SH-SY5Y (cell line): Measurements from ENCODE around the gene FASTKD1.

Experiments used
- GATA2 ChIP-seq: IDR thresholded peaks from 2 replicates; pipeline ENCODE4 v1.6.1; 2011; ENCODE audit warnings: mild to moderate bottlenecking, low read depth, low read length
- GATA3 ChIP-seq: IDR thresholded peaks from 2 replicates; pipeline ENCODE4 v1.6.1; 2011; ENCODE audit warnings: low read depth, mild to moderate bottlenecking, low read length, moderate library complexity

Gene FASTKD1

GRCh38 chr2:169573974-169574299, 272 bp upstream of the FASTKD1 start:
- TF ChIP-seq GATA3 = no peak
- no peak for TF ChIP-seq GATA2

GRCh38 chr2:169572821-169573159, 875 bp downstream of the FASTKD1 start:
- TF ChIP-seq GATA2 (no peak), GATA3 (no peak)

- TF ChIP-seq GATA3 (no peak), GATA2 (no peak)
These were observed 1.5 kb downstream of the FASTKD1 start for GRCh38 chr2:169572189-169572588.

DNA sequence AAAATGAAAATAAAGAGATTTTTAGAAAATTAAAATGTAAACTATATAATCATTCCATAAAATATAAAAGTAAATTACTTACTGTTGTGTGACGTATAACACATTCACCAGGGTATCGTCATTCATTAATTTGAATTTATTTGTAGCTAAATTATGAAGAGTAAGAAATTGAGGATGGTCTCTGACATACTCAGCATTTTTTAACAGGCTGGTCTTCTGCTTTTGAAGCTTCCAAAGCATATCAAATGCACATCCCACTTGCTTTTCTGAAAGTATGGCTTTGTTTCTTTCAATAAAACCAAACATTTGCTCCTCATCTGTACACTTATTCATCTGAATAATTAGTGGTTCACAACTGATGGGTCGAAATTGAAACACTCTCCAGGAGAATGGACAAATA, 2.1 kb downstream of the FASTKD1 start:
- TF ChIP-seq GATA3 (no peak), GATA2 (no peak)

GRCh38 chr2:169569948-169570347, 3.7 kb downstream of the FASTKD1 start:
- no peak for TF ChIP-seq GATA2
- no peak for TF ChIP-seq GATA3

- no peak for TF ChIP-seq GATA2
- no peak for TF ChIP-seq GATA3
These were observed 8.0 kb downstream of the FASTKD1 start for GRCh38 chr2:169565686-169566085.

DNA sequence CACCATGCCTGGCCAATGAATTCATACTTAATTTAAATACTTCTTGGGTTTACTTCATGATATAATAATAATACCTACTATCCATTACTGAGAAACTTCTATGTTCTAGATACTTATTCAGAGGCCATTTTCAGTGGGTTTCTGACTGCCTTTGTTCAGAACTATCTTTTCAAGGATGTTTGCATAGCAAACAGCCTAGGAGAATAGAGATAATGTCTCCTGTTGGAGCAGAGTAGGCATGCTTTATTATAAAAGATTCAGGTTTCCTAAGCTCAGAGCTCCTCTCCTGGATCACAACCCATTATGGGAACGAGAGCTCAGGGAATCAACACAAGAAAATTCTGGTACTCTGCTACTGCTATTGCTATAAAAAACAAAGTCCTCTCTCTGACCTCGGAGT, 11.1 kb downstream of the FASTKD1 start:
- TF ChIP-seq GATA3 (no peak), GATA2 (no peak)

GRCh38 chr2:169561364-169561763, 12.3 kb downstream of the FASTKD1 start:
- TF ChIP-seq GATA3 = no peak
- TF ChIP-seq GATA2 = no peak

GRCh38 chr2:169546756-169547155, 26.9 kb downstream of the FASTKD1 start:
- TF ChIP-seq GATA3 (no peak), GATA2 (no peak)

DNA sequence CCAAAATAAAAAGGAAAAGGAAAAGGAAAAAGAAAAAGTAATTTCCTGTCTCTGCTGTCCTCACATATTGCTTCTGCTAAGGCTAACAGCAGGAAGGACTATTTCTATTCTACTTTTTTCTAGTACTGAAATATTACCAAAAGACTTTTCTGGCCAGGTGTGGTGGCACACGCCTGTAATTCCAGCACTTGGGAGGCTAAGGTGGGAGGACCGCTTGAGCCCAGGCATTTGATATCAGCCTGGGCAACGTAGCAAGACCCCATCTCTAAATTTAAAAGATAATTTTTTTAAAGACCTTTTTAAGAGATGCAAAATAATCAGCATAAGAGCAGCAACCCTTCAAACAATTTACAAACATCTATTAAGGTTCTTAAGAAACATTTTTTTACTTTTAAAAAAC, 31.2 kb downstream of the FASTKD1 start:
- TF ChIP-seq GATA2 = no peak

- no peak for TF ChIP-seq GATA3
- no peak for TF ChIP-seq GATA2
These were observed 33.5 kb downstream of the FASTKD1 start for GRCh38 chr2:169540146-169540545.

DNA sequence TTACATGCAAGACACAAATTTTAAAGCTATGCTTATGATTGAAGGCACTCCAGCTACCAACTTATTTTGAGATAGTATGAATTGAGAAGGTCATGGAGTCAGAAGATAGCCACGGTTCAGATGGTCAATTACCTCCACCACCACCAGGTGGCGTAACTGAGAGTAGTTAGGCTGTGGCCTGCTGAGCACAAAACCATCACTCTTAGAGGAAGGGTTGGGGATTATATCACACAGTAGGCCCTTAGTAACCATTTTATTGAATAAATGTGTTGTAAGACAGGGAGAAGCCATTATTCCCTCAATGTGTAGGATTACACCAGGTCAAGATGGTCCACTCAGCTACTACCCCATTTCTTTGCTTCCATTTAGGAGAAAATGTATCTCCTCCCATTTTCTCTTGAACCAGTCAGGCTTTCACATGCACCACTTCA, 45.4 kb downstream of the FASTKD1 start:
- no peak for TF ChIP-seq GATA3
- TF ChIP-seq GATA2 = no peak

DNA sequence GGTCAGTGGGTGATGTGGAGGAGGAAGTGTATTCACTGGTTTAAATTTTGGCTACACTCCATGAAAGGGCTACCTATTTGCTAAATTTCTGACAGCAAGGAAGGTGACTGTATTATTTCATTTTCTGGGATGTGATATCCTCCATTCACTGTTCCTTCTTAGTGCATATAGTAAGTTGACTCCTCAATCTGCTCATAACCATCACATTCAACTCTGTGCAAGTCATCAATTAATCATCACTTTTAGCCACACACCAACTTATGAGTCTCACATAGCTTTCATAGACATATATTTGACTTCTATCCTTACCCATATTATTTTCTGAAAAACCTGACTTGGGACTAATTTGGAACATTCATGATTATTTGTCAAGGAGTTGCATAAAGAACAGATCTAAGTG, 47.2 kb downstream of the FASTKD1 start:
- no peak for TF ChIP-seq GATA3
- no peak for TF ChIP-seq GATA2

GRCh38 chr2:169525434-169525833, 48.2 kb downstream of the FASTKD1 start:
- TF ChIP-seq GATA3 = no peak

- no peak for TF ChIP-seq GATA2
- TF ChIP-seq GATA3 = no peak
These were observed 50.0 kb downstream of the FASTKD1 start for GRCh38 chr2:169523681-169524080.

DNA sequence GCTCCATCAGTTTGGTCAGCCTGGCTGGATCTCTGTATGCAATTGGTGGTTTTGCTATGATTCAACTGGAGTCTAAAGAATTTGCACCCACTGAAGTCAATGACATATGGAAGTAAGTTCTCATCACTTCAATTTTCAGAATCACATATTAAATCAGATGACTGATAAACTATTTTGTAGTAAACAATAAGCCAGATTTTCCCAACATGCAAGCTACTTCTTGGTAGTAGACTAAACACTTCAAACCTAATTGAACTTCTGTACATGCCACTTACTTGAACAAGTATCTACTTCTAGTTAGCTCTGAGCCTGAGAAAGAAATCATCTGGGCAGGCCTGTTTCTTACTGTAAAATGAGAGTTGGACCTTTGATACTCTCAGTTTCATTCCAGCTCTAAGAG, 52.8 kb downstream of the FASTKD1 start:
- TF ChIP-seq GATA3 = no peak
- TF ChIP-seq GATA2 = no peak

GRCh38 chr2:169513926-169514325, 59.7 kb downstream of the FASTKD1 start:
- TF ChIP-seq GATA2 (no peak), GATA3 (no peak)

DNA sequence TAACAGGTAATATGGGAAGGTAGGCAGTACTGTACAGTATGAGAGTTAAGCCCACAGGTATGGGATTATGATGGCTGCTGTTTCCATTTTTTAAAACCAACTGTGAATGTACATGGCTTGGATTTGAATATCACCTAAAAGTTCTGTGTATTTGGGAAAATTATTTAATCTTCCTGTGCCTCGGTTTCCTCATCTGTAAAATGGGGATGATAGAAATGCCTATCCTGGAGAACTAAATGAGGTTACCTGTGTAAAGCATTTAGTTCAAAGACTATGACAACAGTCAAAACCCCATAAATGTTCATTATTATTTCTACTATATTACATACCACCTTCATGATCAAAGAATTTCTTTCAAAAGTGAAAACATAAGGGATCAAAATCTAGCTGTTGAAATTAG, 60.6 kb downstream of the FASTKD1 start:
- no peak for TF ChIP-seq GATA2
- no peak for TF ChIP-seq GATA3
